ENCODE results near the gene ZFP36L2.

Gene ZFP36L2

DNA sequence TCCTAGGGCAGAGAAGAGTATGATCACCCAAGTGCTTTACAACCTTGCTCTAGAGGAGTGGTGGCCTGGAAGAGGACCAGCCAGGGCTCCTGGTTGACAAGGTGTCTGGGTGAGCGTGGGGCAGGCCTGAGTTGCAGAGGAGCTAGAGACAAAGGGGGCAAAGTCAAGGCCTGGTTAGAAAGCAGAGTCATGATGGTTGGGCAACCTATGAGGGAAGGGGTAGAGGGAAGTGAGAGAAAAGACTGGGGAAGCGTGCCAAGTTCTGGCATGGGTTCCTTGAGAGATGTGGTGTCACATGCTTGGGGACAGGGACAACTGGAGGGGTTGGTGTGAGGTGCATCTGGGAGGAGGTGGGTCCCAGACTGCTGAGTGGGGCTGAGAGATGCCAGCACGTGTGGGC is 13.5 kb downstream of the ZFP36L2 start:
- no peak for DNase-seq (ENCODE audit: extremely low read depth, low read depth)
- TF ChIP-seq, protein P1, sequence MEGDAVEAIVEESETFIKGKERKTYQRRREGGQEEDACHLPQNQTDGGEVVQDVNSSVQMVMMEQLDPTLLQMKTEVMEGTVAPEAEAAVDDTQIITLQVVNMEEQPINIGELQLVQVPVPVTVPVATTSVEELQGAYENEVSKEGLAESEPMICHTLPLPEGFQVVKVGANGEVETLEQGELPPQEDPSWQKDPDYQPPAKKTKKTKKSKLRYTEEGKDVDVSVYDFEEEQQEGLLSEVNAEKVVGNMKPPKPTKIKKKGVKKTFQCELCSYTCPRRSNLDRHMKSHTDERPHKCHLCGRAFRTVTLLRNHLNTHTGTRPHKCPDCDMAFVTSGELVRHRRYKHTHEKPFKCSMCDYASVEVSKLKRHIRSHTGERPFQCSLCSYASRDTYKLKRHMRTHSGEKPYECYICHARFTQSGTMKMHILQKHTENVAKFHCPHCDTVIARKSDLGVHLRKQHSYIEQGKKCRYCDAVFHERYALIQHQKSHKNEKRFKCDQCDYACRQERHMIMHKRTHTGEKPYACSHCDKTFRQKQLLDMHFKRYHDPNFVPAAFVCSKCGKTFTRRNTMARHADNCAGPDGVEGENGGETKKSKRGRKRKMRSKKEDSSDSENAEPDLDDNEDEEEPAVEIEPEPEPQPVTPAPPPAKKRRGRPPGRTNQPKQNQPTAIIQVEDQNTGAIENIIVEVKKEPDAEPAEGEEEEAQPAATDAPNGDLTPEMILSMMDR (IDR thresholded peaks at IDR 0.05; ENCODE audit: low read depth, low read length) = no peak

DNA sequence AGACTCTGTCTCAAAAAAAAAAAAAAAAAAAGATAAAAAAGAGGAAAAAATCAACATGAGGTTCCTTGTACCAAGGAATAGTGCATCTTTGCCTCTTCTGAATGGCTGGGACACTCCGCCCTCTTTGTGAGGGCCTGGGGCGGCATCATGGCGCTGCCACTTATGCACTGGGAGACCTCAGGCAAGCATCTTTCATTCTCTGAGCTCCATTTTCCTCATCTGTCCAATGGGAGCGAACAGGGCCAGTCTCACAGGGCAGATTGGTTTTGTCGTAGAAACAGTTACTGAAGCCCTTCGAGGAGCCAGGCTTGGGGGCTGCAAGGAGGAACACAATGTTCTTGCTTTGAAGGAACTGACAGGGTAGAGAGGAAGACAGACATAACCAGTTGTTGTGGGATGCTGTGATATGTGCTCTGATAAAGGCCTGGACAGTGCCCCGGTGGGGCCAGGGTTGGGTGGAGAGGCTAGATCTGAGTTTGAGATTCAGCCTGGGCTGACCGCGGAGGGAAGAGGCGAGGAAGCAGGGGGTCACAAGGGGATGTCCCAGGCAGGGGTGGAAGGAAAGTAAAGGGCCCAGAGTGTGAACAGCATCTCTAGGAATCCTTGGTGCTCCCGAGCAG is 14.1 kb downstream of the ZFP36L2 start:
- DNase-seq (ENCODE audit: extremely low read depth, low read depth) = no peak
- TF ChIP-seq, protein P1 (IDR thresholded peaks at IDR 0.05; ENCODE audit: low read depth, low read length) = no peak

DNA sequence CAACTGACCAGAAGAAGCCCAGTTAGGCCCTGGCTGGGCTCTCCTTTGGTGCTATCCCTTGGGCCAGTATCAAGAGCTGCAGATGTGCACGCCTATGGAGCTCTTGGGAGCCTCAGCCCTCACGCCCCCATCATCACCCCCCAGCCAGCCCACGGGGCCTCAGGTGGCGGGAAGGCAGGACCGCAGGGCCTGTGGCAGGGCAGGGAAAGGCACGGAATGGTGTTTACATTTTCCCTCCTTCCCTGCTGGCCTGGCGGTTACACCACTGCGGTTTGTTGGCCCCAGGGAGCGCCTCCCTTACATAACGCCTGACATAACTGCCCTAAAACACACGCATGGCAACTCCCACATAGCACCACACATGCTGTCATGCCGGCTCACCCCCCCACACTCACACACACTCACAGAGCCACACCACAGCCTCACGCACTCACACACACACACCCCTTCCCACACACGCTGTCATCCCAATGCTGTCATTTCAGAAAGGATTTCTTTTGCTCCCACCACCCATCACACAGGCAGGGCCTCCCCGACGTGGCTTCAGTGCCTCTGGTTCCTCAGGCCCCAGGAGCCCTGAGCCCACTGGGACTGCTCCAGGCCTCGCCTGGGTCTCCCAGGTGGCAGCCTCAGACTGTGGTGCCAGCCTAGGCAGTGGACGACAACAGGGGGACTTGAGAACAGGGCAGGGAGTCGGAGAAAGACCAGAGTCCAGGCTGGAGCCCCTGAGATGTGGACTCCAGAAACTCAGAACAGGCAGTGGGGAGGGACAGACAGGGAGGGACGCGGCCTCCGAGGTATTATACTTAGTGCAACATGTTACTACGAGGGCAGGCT is 15.7 kb downstream of the ZFP36L2 start:
- peak; percentile 88 for DNase-seq (ENCODE audit: extremely low read depth, low read depth)

DNA sequence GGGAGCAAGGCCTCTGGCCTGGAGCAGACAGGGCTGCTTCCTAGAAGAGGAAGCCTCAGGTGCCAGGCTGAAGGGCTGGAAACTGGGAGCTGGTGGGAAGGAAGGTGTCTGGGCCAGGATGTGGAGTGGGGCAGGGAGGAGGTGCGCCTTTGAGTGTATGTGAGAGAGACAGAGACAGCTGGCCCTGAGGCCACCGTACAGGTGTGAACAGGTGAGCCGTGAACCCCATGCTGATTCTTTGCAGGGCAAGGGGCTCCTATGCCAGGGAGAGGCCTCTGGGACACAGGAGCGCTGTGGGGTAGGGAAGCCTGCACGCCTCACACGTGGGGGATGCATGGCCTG is 16.3 kb downstream of the ZFP36L2 start:
- TF ChIP-seq, protein P1 (IDR thresholded peaks at IDR 0.05; ENCODE audit: low read depth, low read length) = no peak
- DNase-seq (ENCODE audit: extremely low read depth, low read depth) = no peak

More for the DNA sequence above, 15.7 kb downstream of the ZFP36L2 start:
- TF ChIP-seq, protein P1 (IDR thresholded peaks at IDR 0.05; ENCODE audit: low read depth, low read length) = no peak; the same call in 1 of the 2 replicates

DNA sequence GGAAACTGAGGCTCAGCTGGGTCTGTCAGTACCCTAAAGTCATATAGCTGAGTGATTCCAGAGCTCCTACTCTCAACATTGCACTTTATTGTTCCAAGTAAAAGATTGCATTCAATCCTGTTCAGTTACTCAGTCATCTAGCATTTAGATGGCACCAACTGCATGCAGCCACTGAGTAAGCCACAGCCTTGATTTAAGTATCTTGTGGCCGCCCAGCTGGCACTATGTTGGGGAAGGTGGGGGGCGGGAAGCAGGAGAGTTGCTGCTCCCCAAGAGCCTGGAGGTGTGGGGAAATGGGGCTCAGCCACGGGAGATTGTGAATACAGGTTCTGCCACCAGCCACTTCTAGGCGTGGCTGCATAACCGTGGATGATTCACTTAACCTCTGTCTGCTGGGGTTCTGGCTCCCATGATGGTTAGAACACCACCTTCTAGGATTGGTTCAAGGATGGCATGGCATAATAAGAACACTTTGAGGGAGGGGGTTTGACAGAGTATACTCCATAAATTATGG is 17.1 kb downstream of the ZFP36L2 start:
- DNase-seq (ENCODE audit: extremely low read depth, low read depth) = no peak

DNA sequence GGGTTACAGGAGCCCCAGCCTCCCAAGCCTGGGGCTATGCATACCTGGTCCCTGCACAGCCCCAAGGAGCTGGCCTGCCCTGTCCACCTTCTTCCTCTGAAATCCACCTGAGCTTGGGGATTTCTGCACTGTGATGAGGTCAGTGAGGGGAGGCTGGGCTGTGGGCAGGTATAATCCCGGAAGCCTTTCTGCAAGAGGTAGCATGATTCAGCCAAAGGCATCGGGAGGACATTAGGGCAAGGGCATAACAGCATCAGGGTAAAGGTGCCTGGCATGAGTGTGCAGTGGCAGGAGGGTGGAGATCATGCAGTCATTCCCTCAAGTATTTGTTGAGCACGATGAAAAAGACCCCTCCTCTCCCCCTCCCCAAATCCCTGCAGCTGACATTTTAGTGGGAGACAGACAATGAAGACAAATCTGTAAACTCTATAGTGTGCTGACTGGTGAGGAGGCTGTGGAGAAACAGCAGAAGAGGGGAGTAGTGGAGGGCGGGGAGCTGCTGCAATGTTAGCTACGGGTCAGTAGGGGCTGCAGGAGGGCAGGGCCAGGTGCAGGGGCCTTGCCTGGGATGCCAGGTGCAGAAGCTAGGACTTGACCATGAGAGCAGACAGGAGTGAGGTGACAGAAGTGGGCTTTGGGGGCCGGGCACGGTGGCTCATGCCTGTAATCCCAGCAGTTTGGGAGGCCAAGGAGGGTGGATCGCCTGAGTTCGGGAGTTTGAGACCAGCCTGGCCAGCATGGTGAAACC is 18.7 kb downstream of the ZFP36L2 start:
- no peak for DNase-seq (ENCODE audit: extremely low read depth, low read depth)
- TF ChIP-seq, protein P1 (IDR thresholded peaks at IDR 0.05; ENCODE audit: low read depth, low read length) = no peak

More for the DNA sequence above, 17.1 kb downstream of the ZFP36L2 start:
- TF ChIP-seq, protein P1 (IDR thresholded peaks at IDR 0.05; ENCODE audit: low read depth, low read length) = no peak

Data from AG09319 (cell line).